Measurements from ENCODE around the gene COG5.

The COG5 gene

GRCh38 chr7:107212725-107213124 is 351.0 kb downstream of the COG5 start:
- no peak for DNase-seq

- no peak for DNase-seq
Measured at GRCh38 chr7:107210400-107210799, 353.3 kb downstream of the COG5 start.

- no peak for DNase-seq
Measured at GRCh38 chr7:107209565-107209964, 354.2 kb downstream of the COG5 start.

GRCh38 chr7:107208563-107208962 is 355.2 kb downstream of the COG5 start:
- DNase-seq: no peak

- no peak for DNase-seq
Measured at GRCh38 chr7:107208024-107208521, 355.6 kb downstream of the COG5 start.

- DNase-seq: no peak
Measured at GRCh38 chr7:107207459-107207858, 356.3 kb downstream of the COG5 start.

GRCh38 chr7:107206706-107207105 is 357.0 kb downstream of the COG5 start:
- no peak for DNase-seq

- DNase-seq: no peak
Measured at GRCh38 chr7:107206136-107206535, 357.6 kb downstream of the COG5 start.

- DNase-seq: no peak
Measured at GRCh38 chr7:107203607-107204006, 360.1 kb downstream of the COG5 start.

- no peak for DNase-seq
Measured at GRCh38 chr7:107201795-107202450, 361.8 kb downstream of the COG5 start.

GRCh38 chr7:107196834-107197610 is 366.7 kb downstream of the COG5 start:
- DNase-seq: no peak

- no peak for DNase-seq
Measured at GRCh38 chr7:107194052-107194451, 369.7 kb downstream of the COG5 start.

GRCh38 chr7:107190090-107190489 is 373.6 kb downstream of the COG5 start:
- no peak for DNase-seq

- DNase-seq: no peak
Measured at GRCh38 chr7:107187774-107188173, 375.9 kb downstream of the COG5 start.

GRCh38 chr7:107186240-107186639 is 377.5 kb downstream of the COG5 start:
- DNase-seq: no peak

GRCh38 chr7:107185716-107186115 is 378.0 kb downstream of the COG5 start:
- no peak for DNase-seq

- no peak for DNase-seq
Measured at GRCh38 chr7:107181172-107181571, 382.5 kb downstream of the COG5 start.

GRCh38 chr7:107180378-107180777 is 383.3 kb downstream of the COG5 start:
- DNase-seq: no peak

GRCh38 chr7:107179326-107180164 is 384.2 kb downstream of the COG5 start:
- no peak for DNase-seq

- no peak for DNase-seq
Measured at GRCh38 chr7:107173691-107174406, 389.9 kb downstream of the COG5 start.

GRCh38 chr7:107173191-107173590 is 390.5 kb downstream of the COG5 start:
- DNase-seq: no peak

- DNase-seq: no peak
Measured at GRCh38 chr7:107172276-107173032, 391.3 kb downstream of the COG5 start.

Measured in NK-92 treated with Interleukin-12 subunit alpha and Interleukin-12 subunit beta, amount 100 ng/mL, for 24 hours (cell line).